Fibroblast of lung (primary cell): ENCODE measurements around the gene ARF1.

Experiments used
- CTCF ChIP-seq, 2 donors: IDR thresholded peaks in 1 of 2; conservative IDR thresholded peaks in 1 of 2; 1 replicate in 1 of 2; 2 replicates in 1 of 2; pipeline ENCODE4 v1.5.1; 2011 to 2012; ENCODE audit warnings: low read length in 2 of 2, control low read depth in 1 of 2, inconsistent platforms in 1 of 2, low read depth in 1 of 2, mild to moderate bottlenecking in 1 of 2
- EZH2 ChIP-seq: IDR thresholded peaks from 2 replicates; pipeline ENCODE4 v1.5.1; 2012; ENCODE audit warnings: low read length, control low read depth, mild to moderate bottlenecking; ENCODE audit errors: missing control alignments

DNA sequence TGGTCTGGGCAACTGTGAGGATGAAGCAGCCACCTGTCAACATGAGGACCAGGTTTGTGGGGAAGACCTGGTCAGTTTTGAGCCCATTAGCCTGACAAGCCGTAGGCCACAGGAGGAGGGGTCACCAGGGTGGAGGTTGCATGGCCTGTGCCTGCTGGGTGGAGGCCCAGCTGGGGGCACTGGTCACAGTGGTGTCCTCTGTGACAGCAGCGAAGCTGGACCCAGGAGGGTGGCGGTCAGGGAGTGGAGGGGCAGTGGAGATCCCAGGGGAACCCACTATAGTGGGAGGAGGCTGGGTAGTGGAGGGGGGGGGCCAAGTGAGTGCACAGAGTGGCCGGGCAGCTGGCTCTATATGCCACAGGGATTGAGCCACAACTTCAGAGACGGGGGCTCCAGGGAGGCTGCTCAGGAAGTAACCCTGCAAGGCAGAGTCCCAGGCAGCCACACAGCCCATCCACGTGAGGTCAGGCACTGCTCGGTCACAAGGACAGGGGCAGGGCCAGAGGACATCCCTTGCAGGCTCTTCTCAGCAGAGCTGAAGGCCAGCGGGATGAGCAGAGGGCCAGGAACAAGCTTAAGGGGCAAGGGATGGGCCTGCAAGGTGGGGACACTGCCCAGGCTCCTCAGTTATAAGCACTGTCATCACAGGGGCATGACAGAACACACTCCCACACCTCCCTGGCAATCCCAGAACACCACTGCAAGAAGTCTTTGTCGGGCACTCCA is 22.9 kb downstream of the ARF1 start:
- TF ChIP-seq CTCF (conservative IDR thresholded peaks at IDR 0.05 in 1 of 2, IDR thresholded peaks at IDR 0.05 in 1 of 2; ENCODE audit: low read depth in 1 of 2, low read length in 2 of 2) (no peak), EZH2 (no peak)
